BJ (cell line): ENCODE measurements around the gene ASCL5. TPM values are rescaled to one million over a fixed set of nuclear protein-coding genes. Genes with fewer than 3 reads are reported as not detected.

Experiments
- CTCF ChIA-PET: fragments of 350-600 bp; formaldehyde crosslinking; extraction: SDS; loops from one replicate; lab custom pipeline; 2021; ENCODE audit warnings: antibody characterized with exemption, inconsistent platforms; lab: Yijun Ruan, JAX
- POLR2A ChIA-PET: fragments of 300-600 bp; sonication (Branson Sonifier 250); formaldehyde crosslinking; extraction: SDS; loops from one replicate; lab custom pipeline; 2021; ENCODE audit warnings: antibody characterized with exemption; lab: Charles Lee
- DNase-seq: peaks from one replicate; pipeline ENCODE4 v3.0.0-alpha.2; 2011; ENCODE audit warnings: low read depth
- H3K27me3 ChIP-seq: 2 replicates; pipeline ENCODE4 v1.6.0; 2011; ENCODE audit warnings: low read length; ENCODE audit not compliant: control insufficient read depth, insufficient read depth
- H3K36me3 ChIP-seq: 2 replicates; pipeline ENCODE4 v1.5.1; 2011; ENCODE audit warnings: low read length; ENCODE audit not compliant: control insufficient read depth, insufficient read depth
- H3K4me3 ChIP-seq: 2 replicates; pipeline ENCODE4 v1.5.1; 2011; ENCODE audit warnings: low read depth, mild to moderate bottlenecking, control low read depth, low read length
- CTCF ChIP-seq: IDR thresholded peaks from 2 replicates; pipeline ENCODE4 v1.5.1; 2011; ENCODE audit warnings: low read depth, mild to moderate bottlenecking, control low read depth, inconsistent platforms, low read length, moderate library complexity; ENCODE audit not compliant: insufficient read depth
- polyA plus RNA-seq: library from polyadenylated mRNA; depleted of rRNA; stranded (reverse); fragments of >200 nt; gene quantifications from 2 replicates; pipeline ENCODE4 v1.2.3, GENCODE V29; 2011

ASCL5 gene
- polyA plus RNA-seq, 1 experiment = 0.06 TPM

- H3K4me3 ChIP-seq = no peak overlapping the region
- no peak for TF ChIP-seq CTCF
- CTCF ChIA-PET = interaction anchor here (1.6 to 3.0 kb wide), 2 partner anchors 11 to 12 kb away, joined by 4 to 16 read pairs; no protein-coding TSS in a partner anchor
- POLR2A ChIA-PET = no interaction called here
- H3K36me3 ChIP-seq = no peaks in the 10 kb centered on the region
- peaks cover 15% of the 10 kb centered on the region for H3K27me3 ChIP-seq
- DNase-seq = no peak
These were observed 537 bp downstream of the ASCL5 start for GRCh38 chr1:201126463-201126831.

- Histone ChIP-seq H3K27me3 (peaks cover 15% of the 10 kb centered on the region), H3K4me3 (no peak overlapping the region), H3K36me3 (no peaks in the 10 kb centered on the region)
- ChIA-PET CTCF (interaction anchor here (1.6 to 3.0 kb wide), 2 partner anchors 12 kb away, joined by 4 to 16 read pairs; no protein-coding TSS in a partner anchor), POLR2A (no interaction called here)
- TF ChIP-seq CTCF = no peak
- DNase-seq = no peak
These were observed 1.2 kb downstream of the ASCL5 start for GRCh38 chr1:201125800-201126199.

- ChIA-PET POLR2A (no interaction called here), CTCF (interaction anchor here (1.6 to 3.0 kb wide), 2 partner anchors 11 to 12 kb away, joined by 4 to 16 read pairs; no protein-coding TSS in a partner anchor)
- no peak overlapping the region for H3K4me3 ChIP-seq
- no peaks in the 10 kb centered on the region for H3K36me3 ChIP-seq
- no peak for TF ChIP-seq CTCF
- peaks cover 15% of the 10 kb centered on the region for H3K27me3 ChIP-seq
- no peak for DNase-seq
These were observed 2.0 kb downstream of the ASCL5 start for GRCh38 chr1:201125019-201125418.

- no peak for DNase-seq
- TF ChIP-seq CTCF = no peak
- H3K36me3 ChIP-seq = no peaks in the 10 kb centered on the region
- ChIA-PET POLR2A (no interaction called here), CTCF (no interaction called here)
- H3K27me3 ChIP-seq = peaks cover 15% of the 10 kb centered on the region
- H3K4me3 ChIP-seq = no peak overlapping the region
These were observed 3.1 kb downstream of the ASCL5 start for GRCh38 chr1:201123866-201124265.

GRCh38 chr1:201122321-201122957, 4.5 kb downstream of the ASCL5 start:
- ChIA-PET POLR2A (no interaction called here), CTCF (interaction anchor here (0.5 to 1.0 kb wide), 3 partner anchors 8 to 225 kb away, joined by 3 to 5 read pairs (median 4); no protein-coding TSS in a partner anchor)
- no peak overlapping the region for H3K4me3 ChIP-seq
- H3K36me3 ChIP-seq = no peaks in the 10 kb centered on the region
- no peak for TF ChIP-seq CTCF
- no peak for DNase-seq
- peaks cover 15% of the 10 kb centered on the region for H3K27me3 ChIP-seq
